GM13977 (cell line): ENCODE results near the gene JMJD7.

Experiments used
- DNase-seq: peaks from one replicate; pipeline ENCODE4 v3.0.0; 2012; ENCODE audit warnings: low spot score
- CTCF ChIP-seq: IDR thresholded peaks from 2 replicates; pipeline ENCODE4 v1.5.1; 2012; ENCODE audit warnings: mild to moderate bottlenecking, control low read depth; ENCODE audit not compliant: insufficient read depth; ENCODE audit errors: extremely low read depth, missing control alignments
- in situ Hi-C: fragments of 300-500 bp; cut with MboI; formaldehyde crosslinking; loops from one replicate; pipeline ENCODE4 v1.12.0; 2022; ENCODE audit warnings: low sequenced_read_pairs, low pct_unique_long_range_greater_than_20kb, mixed read lengths, inconsistent platforms; ENCODE audit not compliant: unreplicated experiment

The JMJD7 gene

GRCh38 chr15:41827880-41828806 lies at the start of gene JMJD7:
TSS of gene JMJD7 (plus strand) at chr15:41828092. CDS start at chr15:41828125, 33 bp downstream.
- DNase-seq = peak; percentile 100
- in situ Hi-C loops = no loop called here
- no peak for TF ChIP-seq CTCF

GRCh38 chr15:41778521-41778920 lies 49.4 kb upstream of the JMJD7 start:
- no peak for DNase-seq
- in situ Hi-C loops = no loop called here
- no peak for TF ChIP-seq CTCF

GRCh38 chr15:41779662-41780157 lies 48.2 kb upstream of the JMJD7 start:
- in situ Hi-C loops = no loop called here

GRCh38 chr15:41780266-41780665 lies 47.6 kb upstream of the JMJD7 start:
- in situ Hi-C loops = no loop called here
- no peak for DNase-seq
- no peak for TF ChIP-seq CTCF

More at GRCh38 chr15:41779662-41780157, 48.2 kb upstream of the JMJD7 start:
- no peak for TF ChIP-seq CTCF
- no peak for DNase-seq

- no peak for TF ChIP-seq CTCF
- no peak for DNase-seq
- in situ Hi-C loops = no loop called here
Measured at GRCh38 chr15:41780727-41781126, 47.2 kb upstream of the JMJD7 start.

- no peak for DNase-seq
- no peak for TF ChIP-seq CTCF
- in situ Hi-C loops = no loop called here
Measured at GRCh38 chr15:41782371-41783282, 45.3 kb upstream of the JMJD7 start.
